Epithelial cell of proximal tubule (primary cell): Measurements from ENCODE around the gene LAMB4. TPM values are rescaled to one million over a fixed set of nuclear protein-coding genes. Genes with fewer than 3 reads are reported as not detected.

ENCODE experiments used
- DNase-seq: peaks from one replicate; pipeline ENCODE4 v3.0.0-alpha.2; 2011; ENCODE audit warnings: low read depth
- H3K4me3 ChIP-seq: 2 replicates; pipeline ENCODE4 v1.5.1; 2011; ENCODE audit warnings: low read depth, mild to moderate bottlenecking, low read length
- CTCF ChIP-seq: conservative IDR thresholded peaks from 2 replicates; pipeline ENCODE4 v1.5.1; 2012; ENCODE audit warnings: low read depth, mild to moderate bottlenecking, low read length
- total RNA-seq: library from RNA; depleted of rRNA; stranded (reverse); fragments of >200 nt; gene quantifications from 2 replicates; pipeline ENCODE4 v1.2.3, GENCODE V29; 2015

Gene LAMB4
- total RNA-seq, 1 donor from 2014 or later: 0.46 TPM

GRCh38 chr7:108024538-108024937 lies 105.6 kb downstream of the LAMB4 start:
- TF ChIP-seq CTCF: no peak
- no peak overlapping the region for H3K4me3 ChIP-seq

GRCh38 chr7:108020585-108020984 lies 109.6 kb downstream of the LAMB4 start:
- TF ChIP-seq CTCF: no peak
- no peak overlapping the region for H3K4me3 ChIP-seq
- DNase-seq: no peak

More at GRCh38 chr7:108024538-108024937, 105.6 kb downstream of the LAMB4 start:
- DNase-seq: no peak

GRCh38 chr7:108018668-108019067 lies 111.5 kb downstream of the LAMB4 start:
- no peak for DNase-seq
- TF ChIP-seq CTCF: no peak
- H3K4me3 ChIP-seq: no peak overlapping the region

- no peak for TF ChIP-seq CTCF
- no peak overlapping the region for H3K4me3 ChIP-seq
- no peak for DNase-seq
Observed at GRCh38 chr7:108017776-108018151, 112.4 kb downstream of the LAMB4 start.

GRCh38 chr7:108016841-108017775 lies 113.1 kb downstream of the LAMB4 start:
- peak; percentile 63 for TF ChIP-seq CTCF
- no peak for DNase-seq
- no peak overlapping the region for H3K4me3 ChIP-seq

GRCh38 chr7:108015740-108016139 lies 114.4 kb downstream of the LAMB4 start:
- no peak overlapping the region for H3K4me3 ChIP-seq
- TF ChIP-seq CTCF: no peak
- DNase-seq: no peak
